ENCODE results near the gene MFRP.

Gene MFRP

DNA sequence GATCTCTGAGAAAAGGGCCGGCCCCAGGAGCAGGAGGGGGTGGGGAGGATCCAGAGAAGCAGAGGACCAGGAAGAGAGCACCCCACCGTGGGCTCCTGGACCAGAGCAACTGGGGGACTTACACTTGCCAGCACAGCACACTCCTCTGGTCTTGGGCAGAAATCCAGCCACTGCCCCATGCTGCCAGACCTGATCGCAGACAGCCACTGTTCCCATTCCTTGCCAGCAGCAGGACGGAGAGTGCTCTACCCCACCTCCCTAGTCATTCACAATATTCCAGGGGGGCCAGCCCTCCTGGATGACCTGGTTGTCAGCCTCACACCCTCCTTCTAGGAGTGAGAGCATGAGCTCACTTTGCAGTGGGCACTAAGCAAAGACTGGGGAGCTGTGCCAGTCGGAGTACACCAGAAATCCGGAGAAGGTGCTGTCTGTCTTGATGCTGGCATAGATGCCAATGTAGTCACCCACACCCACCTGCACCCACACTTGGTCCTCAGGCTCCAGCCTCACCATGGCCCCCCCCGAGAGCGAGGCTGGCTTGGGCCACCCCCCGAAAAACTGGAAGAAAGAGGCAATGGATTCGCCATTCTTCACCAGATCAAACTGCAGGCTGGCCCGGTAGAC lies 7.4 kb downstream of the MFRP start:
- CTCF ChIA-PET, result interaction anchor here (0.5 to 7.2 kb wide), 42 partner anchors 9 to 651 kb away, joined by 3 to 160 read pairs (median 4); partner anchors contain the start of genes CBL, MCAM, MFRP and NLRX1
- POLR2A ChIA-PET, result interaction anchor here (0.9 to 3.2 kb wide), 9 partner anchors 15 to 136 kb away, joined by 3 to 39 read pairs (median 9); partner anchors contain the start of genes MCAM and USP2
- peaks cover 0 to 19% of the 10 kb centered on the region in 2 experiments; a peak in 1 of 3 replicates for H3K36me3 ChIP-seq (ENCODE audit: control insufficient read depth in 2 of 2, insufficient read depth in 1 of 2, low read length in 2 of 2)
- H3K27ac ChIP-seq (ENCODE audit: extremely low read depth, low read depth, low read length), result no peak overlapping the region; the same call in 1 of the 2 replicates
- TF ChIP-seq ZNF223 (tag by site-specific recombination; IDR thresholded peaks at IDR 0.05) (no peak), HOXA7 (CRISPR knock-in tag; IDR thresholded peaks at IDR 0.05; ENCODE audit: borderline replicate concordance) (no peak), ZSCAN23 (tag by site-specific recombination; IDR thresholded peaks at IDR 0.05) (no peak), ZFP41 (tag by site-specific recombination; IDR thresholded peaks at IDR 0.05; ENCODE audit: borderline replicate concordance) (no peak), WT1 (tag by site-specific recombination; IDR thresholded peaks at IDR 0.05) (no peak), ZNF843 (tag by site-specific recombination; IDR thresholded peaks at IDR 0.05) (no peak), ZNF837 (tag by site-specific recombination; IDR thresholded peaks at IDR 0.05) (no peak)
- TF ChIP-seq, protein P1, sequence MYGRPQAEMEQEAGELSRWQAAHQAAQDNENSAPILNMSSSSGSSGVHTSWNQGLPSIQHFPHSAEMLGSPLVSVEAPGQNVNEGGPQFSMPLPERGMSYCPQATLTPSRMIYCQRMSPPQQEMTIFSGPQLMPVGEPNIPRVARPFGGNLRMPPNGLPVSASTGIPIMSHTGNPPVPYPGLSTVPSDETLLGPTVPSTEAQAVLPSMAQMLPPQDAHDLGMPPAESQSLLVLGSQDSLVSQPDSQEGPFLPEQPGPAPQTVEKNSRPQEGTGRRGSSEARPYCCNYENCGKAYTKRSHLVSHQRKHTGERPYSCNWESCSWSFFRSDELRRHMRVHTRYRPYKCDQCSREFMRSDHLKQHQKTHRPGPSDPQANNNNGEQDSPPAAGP (tag by site-specific recombination; IDR thresholded peaks at IDR 0.05), result no peak
- TF ChIP-seq, protein P2, sequence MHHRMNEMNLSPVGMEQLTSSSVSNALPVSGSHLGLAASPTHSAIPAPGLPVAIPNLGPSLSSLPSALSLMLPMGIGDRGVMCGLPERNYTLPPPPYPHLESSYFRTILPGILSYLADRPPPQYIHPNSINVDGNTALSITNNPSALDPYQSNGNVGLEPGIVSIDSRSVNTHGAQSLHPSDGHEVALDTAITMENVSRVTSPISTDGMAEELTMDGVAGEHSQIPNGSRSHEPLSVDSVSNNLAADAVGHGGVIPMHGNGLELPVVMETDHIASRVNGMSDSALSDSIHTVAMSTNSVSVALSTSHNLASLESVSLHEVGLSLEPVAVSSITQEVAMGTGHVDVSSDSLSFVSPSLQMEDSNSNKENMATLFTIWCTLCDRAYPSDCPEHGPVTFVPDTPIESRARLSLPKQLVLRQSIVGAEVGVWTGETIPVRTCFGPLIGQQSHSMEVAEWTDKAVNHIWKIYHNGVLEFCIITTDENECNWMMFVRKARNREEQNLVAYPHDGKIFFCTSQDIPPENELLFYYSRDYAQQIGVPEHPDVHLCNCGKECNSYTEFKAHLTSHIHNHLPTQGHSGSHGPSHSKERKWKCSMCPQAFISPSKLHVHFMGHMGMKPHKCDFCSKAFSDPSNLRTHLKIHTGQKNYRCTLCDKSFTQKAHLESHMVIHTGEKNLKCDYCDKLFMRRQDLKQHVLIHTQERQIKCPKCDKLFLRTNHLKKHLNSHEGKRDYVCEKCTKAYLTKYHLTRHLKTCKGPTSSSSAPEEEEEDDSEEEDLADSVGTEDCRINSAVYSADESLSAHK (tag by site-specific recombination; IDR thresholded peaks at IDR 0.05), result no peak
- TF ChIP-seq, protein P3, sequence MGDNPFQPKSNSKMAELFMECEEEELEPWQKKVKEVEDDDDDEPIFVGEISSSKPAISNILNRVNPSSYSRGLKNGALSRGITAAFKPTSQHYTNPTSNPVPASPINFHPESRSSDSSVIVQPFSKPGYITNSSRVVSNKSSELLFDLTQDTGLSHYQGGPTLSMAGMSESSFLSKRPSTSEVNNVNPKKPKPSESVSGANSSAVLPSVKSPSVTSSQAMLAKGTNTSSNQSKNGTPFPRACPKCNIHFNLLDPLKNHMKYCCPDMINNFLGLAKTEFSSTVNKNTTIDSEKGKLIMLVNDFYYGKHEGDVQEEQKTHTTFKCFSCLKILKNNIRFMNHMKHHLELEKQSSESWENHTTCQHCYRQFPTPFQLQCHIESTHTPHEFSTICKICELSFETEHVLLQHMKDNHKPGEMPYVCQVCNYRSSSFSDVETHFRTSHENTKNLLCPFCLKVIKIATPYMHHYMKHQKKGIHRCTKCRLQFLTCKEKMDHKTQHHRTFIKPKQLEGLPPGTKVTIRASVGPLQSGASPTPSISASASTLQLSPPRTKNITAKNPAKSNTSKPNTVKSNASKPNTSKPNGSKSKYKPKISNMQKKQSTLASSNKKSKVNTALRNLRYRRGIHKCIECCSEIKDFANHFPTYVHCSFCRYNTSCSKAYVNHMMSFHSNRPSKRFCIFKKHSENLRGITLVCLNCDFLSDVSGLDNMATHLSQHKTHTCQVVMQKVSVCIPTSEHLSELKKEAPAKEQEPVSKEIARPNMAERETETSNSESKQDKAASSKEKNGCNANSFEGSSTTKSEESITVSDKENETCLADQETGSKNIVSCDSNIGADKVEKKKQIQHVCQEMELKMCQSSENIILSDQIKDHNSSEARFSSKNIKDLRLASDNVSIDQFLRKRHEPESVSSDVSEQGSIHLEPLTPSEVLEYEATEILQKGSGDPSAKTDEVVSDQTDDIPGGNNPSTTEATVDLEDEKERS (tag by site-specific recombination; IDR thresholded peaks at IDR 0.05), result no peak
- no peaks in the 10 kb centered on the region for H3K9me3 ChIP-seq (ENCODE audit: control insufficient read depth, insufficient read depth, low read depth, low read length)
- H3K4me1 ChIP-seq (ENCODE audit: control insufficient read depth, insufficient read depth, low read length), result no peaks in the 10 kb centered on the region; the same call in 1 of the 2 replicates
- no peak overlapping the region for H3K4me3 ChIP-seq (ENCODE audit: low read depth, low read length)

DNA sequence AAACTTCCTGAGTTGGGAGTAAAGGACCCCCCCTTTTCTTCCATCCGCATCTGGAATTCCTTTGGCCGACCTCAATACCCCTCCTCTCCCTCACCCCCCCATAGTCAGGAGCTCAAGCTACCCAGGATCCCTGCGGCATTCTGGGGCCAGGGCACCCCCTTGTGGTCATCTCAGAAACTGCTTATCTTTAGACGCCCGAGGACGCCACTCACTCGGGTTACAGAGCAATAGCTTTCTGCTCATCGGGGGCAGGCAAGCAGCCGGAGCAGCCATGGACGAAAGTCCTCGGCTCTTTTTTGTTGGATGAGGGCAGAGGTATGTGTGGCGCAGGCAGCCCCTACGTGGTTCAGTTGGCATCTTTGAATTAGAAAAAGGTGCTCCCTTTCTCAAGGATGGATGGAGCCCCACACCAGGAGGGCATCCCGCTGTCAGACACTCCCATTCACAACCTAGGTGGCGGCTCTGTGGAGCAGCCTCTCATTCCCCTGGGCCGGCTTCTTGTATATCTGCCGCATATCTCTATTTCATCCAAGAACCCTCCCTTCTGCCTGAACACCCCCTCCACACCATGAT lies 8.1 kb downstream of the MFRP start:
- Histone ChIP-seq H3K36me3 (ENCODE audit: control insufficient read depth in 2 of 2, insufficient read depth in 1 of 2, low read length in 2 of 2) (peaks cover 0 to 19% of the 10 kb centered on the region in 2 experiments; a peak in 1 of 3 replicates), H3K9me3 (ENCODE audit: control insufficient read depth, insufficient read depth, low read depth, low read length) (no peaks in the 10 kb centered on the region), H3K4me1 (ENCODE audit: control insufficient read depth, insufficient read depth, low read length) (no peaks in the 10 kb centered on the region; the same call in 1 of the 2 replicates), H3K27ac (ENCODE audit: extremely low read depth, low read depth, low read length) (peak overlapping the region; percentile 18; the same call in 1 of the 2 replicates), H3K4me3 (ENCODE audit: low read depth, low read length) (no peak overlapping the region)
- POLR2A ChIA-PET, result interaction anchor here (0.6 to 3.2 kb wide), 23 partner anchors 10 to 455 kb away, joined by 3 to 39 read pairs (median 6); partner anchors contain the start of genes CBL, CXCR5, HINFP and MCAM
- CTCF ChIA-PET, result interaction anchor here (0.5 to 7.2 kb wide), 42 partner anchors 9 to 376 kb away, joined by 3 to 160 read pairs (median 4); partner anchors contain the start of genes CBL, HINFP, HMBS and MCAM
- 0 out of 2 replicates have a peak, but pooled peaks have one; percentile 21 for TF ChIP-seq ZSCAN30 (tag by site-specific recombination; IDR thresholded peaks at IDR 0.05)
- TF ChIP-seq ZSCAN23 (tag by site-specific recombination; IDR thresholded peaks at IDR 0.05), result no peak
- TF ChIP-seq ZFP37 (tag by site-specific recombination; IDR thresholded peaks at IDR 0.05), result no peak
- no peak for TF ChIP-seq ZNF785 (tag by site-specific recombination; IDR thresholded peaks at IDR 0.05)
- no peak for TF ChIP-seq ZNF837 (tag by site-specific recombination; IDR thresholded peaks at IDR 0.05)
- no peak for TF ChIP-seq ZNF132 (tag by site-specific recombination; IDR thresholded peaks at IDR 0.05; ENCODE audit: borderline replicate concordance)
- no peak for TF ChIP-seq ZNF239 (tag by site-specific recombination; IDR thresholded peaks at IDR 0.05)
- no peak for TF ChIP-seq KLF8 (tag by site-specific recombination; IDR thresholded peaks at IDR 0.05)
- no peak for TF ChIP-seq GLI2 (tag by site-specific recombination; IDR thresholded peaks at IDR 0.05; ENCODE audit: borderline replicate concordance, low read depth)
- TF ChIP-seq ZNF426 (tag by site-specific recombination; IDR thresholded peaks at IDR 0.05), result no peak
- no peak for TF ChIP-seq ZNF2 (tag by site-specific recombination; IDR thresholded peaks at IDR 0.05)
- no peak for TF ChIP-seq ZNF16 (tag by site-specific recombination; IDR thresholded peaks at IDR 0.05; ENCODE audit: low read depth)
- no peak for TF ChIP-seq OSR2 (tag by site-specific recombination; IDR thresholded peaks at IDR 0.05)
- TF ChIP-seq, protein P3 (tag by site-specific recombination; IDR thresholded peaks at IDR 0.05), result no peak
- TF ChIP-seq TRIM28 (IDR thresholded peaks at IDR 0.05; ENCODE audit: borderline replicate concordance, low read length), result no peak
- TF ChIP-seq KLF10 (tag by site-specific recombination; IDR thresholded peaks at IDR 0.05), result no peak

Measured in HEK293 (cell line).